NCI-H524 treated with DMSO at 0.1 percent for 48 hours (cell line): ENCODE results near the gene C13orf46.

Experiments used
- DNase-seq: peaks from one replicate; lab custom pipeline; 2025; lab: John Stamatoyannopoulos, UW

C13orf46 gene

GRCh38 chr13:113954046-113954835, 19.6 kb downstream of the C13orf46 start:
- no peak for DNase-seq

GRCh38 chr13:113953561-113953960, 20.3 kb downstream of the C13orf46 start:
- DNase-seq = no peak

- no peak for DNase-seq
Measured at GRCh38 chr13:113952983-113953520, 20.8 kb downstream of the C13orf46 start.

- no peak for DNase-seq
Measured at GRCh38 chr13:113952151-113952982, 21.5 kb downstream of the C13orf46 start.

- DNase-seq = no peak
Measured at GRCh38 chr13:113951246-113951999, 22.5 kb downstream of the C13orf46 start.

- no peak for DNase-seq
Measured at GRCh38 chr13:113950451-113951245, 23.2 kb downstream of the C13orf46 start.

GRCh38 chr13:113949546-113949945, 24.3 kb downstream of the C13orf46 start:
- no peak for DNase-seq

- no peak for DNase-seq
Measured at GRCh38 chr13:113948034-113948742, 25.7 kb downstream of the C13orf46 start.

GRCh38 chr13:113947311-113948033, 26.4 kb downstream of the C13orf46 start:
- no peak for DNase-seq

GRCh38 chr13:113946409-113947181, 27.3 kb downstream of the C13orf46 start:
- no peak for DNase-seq

- DNase-seq = no peak
Measured at GRCh38 chr13:113945857-113946408, 27.9 kb downstream of the C13orf46 start.

- no peak for DNase-seq
Measured at GRCh38 chr13:113943821-113944565, 29.9 kb downstream of the C13orf46 start.

GRCh38 chr13:113942591-113943103, 31.2 kb downstream of the C13orf46 start:
- no peak for DNase-seq

GRCh38 chr13:113941571-113942191, 32.2 kb downstream of the C13orf46 start:
- DNase-seq = no peak

GRCh38 chr13:113939944-113940297, 34.0 kb downstream of the C13orf46 start:
- no peak for DNase-seq

- no peak for DNase-seq
Measured at GRCh38 chr13:113939129-113939943, 34.5 kb downstream of the C13orf46 start.

GRCh38 chr13:113938716-113939115, 35.2 kb downstream of the C13orf46 start:
- DNase-seq = no peak
